SHP77 treated with DMSO at 0.1 percent for 48 hours (cell line): ENCODE results near the gene SLIT3.

Experiments used
- DNase-seq: peaks from one replicate; lab custom pipeline; 2025; lab: John Stamatoyannopoulos, UW

Gene SLIT3

DNA sequence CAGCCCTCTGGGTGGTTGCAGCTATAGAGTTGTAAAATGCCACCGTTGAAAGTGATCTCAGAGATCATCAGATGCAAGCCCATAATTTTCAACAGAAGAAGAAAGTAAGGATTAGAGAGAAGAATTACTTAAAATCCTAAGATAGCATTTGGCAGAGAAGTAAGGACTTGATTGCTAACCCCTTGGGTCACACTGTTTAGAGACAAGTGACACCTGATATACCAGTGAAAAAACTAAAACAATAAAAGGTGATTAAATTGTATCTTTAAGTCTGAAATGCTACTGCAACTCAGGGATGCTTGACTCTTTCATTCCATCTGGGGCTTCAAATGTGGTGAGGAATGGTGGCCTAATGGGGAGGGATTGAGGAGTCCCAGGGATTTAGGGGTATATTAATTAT is 440.9 kb downstream of the SLIT3 start:
- DNase-seq = no peak

DNA sequence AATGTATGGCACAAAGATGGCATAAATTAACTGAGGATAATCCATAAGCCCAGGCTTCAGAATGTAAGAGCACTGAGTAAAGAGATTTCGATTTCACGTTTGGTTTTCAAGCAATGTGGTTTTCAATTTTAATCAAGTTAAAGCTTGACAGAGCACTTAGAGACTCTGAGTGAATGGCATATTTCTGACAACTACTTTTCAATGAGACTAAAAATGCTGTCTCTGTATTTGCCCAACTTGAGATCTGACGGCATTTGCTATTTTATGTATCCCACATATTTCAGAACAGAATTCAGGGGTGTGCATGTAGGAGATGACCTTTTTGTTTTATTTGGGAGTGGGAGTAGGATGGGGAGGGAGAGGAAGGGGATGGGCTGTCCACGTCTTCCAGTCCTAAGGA is 441.5 kb downstream of the SLIT3 start:
- no peak for DNase-seq

DNA sequence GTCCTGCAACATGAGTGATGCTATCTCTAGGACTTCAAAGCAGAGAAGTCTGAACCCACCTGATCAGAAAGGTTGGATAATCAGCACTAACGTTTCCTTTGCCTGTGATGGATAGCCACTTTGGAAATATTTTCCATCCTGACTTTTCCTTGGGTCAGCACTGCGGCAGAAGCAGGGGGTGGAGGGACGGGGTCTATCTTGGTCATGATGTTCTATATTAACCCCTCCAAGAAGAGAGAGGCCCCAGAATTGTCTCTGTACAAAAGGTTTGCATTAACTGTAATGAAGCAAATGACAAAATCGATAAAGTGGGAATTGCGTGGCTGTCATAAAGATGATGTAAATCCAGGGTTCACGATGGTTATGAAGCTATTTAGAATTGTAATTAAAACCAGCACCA is 441.9 kb downstream of the SLIT3 start:
- DNase-seq = no peak

DNA sequence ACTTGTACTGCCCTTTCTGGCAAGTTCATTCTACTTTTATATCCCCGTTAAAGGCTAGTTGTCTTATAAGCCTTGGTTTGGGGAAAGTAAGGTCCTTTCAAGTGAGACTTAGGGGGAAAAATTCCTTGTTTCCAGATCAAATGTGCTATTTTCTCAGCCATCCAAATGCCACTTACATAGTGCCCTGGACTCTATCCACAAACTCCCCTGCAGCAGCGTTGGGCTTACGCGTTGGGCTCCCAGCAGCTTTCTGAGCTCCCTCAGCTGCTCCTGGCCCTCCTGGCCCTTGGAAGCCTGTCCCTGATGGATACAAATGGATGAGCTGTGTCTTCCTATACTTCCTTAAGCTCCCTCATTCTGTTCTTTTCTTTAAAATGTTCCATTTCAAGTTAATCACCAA is 442.6 kb downstream of the SLIT3 start:
- no peak for DNase-seq

DNA sequence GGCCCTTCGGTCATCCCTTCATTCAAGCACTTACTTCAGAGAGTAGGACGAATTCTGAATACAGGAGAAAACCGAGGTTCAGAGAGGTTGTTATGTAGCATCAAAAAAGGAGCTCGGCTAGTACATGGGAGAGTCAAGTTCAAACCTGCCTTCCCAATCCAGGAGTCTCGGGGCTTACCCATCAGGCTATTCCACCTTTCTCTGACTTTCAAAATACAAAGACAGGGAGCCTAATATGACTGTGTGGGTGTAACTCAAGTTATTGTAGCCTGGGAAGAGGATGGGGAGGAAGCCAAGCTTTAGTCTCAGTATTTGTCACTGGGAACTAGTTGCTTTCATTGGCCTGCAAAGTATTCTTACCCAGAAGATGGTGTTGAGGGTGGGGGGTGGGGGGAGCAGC is 447.0 kb downstream of the SLIT3 start:
- DNase-seq = no peak

DNA sequence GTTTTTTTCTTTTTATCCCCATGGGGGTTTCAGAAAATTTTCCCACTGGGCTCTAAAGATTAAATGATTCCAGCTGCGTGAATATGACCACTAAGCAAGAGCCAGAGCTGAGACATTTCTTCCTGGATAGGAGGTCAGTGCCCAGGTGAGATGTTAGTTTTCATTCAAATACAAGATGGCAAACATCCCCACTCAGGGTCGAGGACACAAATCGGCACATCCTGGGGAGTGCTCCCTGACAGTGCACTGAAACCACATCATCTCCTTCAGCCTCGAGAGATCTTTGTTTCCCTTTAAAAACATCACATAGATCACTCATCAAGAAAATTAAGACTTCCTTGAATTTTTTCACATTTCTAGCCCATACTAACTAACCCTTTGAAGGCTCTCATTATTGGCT is 448.6 kb downstream of the SLIT3 start:
- no peak for DNase-seq

DNA sequence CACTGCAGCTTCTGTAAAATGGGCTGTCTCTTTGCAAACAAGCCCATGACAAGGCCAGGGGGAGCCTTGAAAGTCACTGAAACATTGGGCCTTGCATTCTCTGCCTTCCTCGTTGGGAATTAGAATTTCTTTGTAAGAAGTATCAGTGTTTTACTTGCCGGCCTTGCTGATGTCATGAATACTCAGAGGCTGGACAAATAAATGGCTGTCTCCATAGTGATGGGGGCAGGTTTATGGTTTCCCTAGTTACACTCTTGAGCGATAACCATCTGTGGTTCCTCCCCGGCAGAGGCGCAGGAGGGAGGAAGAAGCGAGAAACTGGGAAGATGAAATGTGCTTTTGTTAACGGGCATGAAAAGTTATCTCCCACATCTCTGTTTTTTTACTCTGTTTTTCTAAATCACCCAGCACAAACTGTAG is 449.0 kb downstream of the SLIT3 start:
- DNase-seq = no peak

DNA sequence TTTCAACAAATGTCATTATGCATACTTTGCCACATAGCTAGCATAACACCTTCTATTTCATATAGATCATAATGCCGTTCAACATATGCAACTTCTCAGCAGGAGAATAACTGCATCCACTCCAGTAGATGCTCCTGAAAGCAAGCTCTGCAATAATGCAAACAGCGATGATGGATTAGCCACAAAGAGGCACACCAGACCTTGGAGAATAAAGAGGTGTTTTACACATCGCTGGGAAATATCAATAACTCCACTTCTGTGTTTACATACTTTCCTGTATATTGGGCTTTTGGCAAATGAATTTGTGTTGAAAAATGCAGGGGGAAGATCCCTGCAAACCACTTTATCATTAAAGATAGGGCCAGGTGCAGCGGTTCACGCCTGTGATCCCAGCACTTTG is 450.3 kb downstream of the SLIT3 start:
- DNase-seq = no peak

DNA sequence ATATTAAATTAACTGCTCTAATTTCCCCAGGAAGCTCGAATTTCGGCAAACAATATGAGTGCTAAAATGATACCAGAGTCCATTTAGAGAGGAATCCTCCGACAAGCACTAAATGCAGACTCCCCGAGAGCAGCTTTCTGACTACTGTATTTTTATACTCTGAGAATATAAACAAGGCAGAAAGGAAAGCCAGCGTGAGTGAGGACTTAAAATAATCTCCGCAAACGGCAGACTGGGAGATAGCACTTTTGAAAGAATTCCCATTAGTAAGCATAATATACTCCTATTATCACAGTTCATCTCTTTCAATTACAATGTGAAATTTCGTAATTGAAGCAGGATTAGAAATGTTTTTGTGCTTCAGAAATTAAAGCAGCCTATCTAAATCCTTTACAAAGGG is 452.4 kb downstream of the SLIT3 start:
- no peak for DNase-seq

DNA sequence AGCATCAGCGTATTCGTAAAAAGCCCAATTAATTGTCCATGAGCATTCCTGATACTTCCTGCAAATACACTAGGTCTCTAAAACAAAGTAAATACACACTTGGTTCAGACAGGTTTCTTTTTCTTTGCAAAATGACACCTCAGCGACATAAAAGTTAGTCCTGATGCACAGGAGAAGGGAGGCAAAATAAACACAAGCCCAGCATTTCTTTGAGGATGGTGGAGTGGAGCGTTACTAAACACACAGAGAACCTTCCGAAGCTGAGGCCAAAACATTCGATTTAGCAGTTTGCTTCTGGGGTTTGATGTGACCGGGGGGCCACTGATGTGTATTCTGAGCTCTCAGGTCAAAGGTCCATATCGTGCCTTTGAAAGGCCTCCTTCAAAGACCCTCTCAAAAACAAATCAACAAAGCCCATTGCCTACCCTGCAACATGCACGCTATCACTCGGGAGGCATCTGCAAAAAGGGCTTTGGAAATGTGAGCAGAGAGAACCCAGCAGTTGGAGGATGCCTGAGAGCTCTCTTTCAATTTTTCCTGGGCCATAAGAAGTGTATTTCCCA is 453.3 kb downstream of the SLIT3 start:
- no peak for DNase-seq

DNA sequence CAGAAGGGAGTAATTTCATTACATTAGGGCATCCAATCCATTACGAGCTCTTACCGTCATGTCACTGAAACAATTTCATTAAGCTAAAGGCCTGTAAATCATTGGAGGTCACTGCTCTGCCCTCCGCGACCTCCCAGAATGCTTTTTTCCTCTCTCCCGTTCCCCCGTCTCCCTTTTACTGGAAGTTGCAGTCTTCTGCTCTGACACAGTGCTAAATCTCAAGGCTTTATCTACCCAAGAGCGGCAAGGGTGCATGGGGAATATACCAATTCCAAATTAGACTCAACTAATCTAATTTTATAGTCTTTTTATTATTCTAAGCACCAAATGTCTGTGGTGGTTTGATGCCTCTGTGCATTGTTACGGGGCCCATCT is 456.0 kb downstream of the SLIT3 start:
- no peak for DNase-seq

DNA sequence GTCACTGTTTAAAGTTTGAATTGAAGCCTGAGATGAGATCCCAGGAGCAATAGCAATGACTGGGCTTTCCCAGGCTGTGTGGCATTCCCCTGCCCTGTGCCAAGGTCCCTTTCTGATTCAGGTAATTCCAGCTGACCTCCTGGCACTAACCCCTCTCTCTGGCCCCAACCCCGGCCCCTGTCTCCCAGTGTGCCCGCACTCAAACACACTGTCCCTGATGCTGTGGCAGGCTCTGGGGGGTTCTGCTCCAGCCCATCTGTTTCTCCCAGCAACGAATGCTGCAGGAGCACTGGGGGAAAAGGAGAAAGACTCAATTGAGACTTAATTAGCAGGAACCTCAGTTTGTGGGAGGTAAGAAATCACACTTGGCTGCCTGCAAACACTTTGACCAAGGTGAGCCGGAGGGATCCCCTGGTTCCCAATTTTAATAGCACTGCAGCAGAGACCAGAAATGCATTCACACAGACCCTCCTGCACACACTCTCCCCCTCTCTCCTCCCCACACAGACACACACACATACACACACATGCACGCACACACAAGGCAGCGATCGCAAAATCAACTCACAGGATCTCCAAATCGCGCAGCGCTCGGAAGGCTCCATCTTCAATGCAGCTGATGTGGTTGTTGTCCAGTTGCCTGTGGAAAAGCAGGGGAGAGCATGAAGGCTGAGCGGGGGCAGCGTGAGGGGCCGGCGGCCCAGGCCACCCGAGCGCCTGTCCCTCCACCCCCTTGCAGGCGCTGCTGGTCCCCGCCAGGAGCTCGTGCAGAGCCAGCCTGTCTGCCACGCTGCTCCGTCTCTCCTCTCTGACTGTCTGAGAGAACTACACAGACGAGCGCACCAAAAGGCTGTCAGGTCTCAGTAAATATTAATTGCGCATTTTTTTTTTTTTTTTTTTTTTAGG is 456.7 kb downstream of the SLIT3 start:
- DNase-seq = no peak

DNA sequence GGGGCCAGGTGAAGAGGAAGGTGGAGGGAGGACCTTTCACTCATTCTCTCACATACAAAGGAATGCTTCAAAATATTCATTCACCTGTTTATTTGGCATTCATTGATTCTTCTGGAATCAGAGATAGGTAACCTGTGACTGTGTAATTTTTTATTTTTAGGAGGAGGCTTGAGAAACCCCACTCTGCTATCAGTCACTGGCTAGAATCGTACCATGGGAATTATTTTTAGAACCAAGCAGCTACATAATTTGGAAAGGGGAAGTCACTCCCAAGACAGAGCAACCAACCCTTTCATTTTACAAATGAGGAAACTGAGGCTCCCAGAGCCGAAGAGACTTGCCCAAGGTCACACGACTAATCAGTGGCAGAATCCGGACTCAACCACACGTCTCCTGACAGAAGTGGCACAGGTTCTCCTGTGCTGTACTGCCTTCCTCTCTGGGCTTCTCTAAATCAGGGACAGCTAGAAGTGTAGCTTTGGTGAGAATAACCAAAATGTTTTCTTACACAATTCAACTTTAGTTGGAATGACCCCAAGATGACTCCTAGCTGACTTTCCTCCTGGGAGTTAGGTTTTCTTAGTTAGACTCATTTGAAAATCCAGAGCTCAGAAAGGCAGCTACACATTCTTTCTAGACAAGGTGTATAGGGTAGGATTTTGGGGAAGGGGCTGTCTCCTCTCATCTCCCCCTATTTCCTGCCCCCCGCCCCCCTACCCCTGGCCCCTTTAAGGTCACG is 457.5 kb downstream of the SLIT3 start:
- DNase-seq = no peak

DNA sequence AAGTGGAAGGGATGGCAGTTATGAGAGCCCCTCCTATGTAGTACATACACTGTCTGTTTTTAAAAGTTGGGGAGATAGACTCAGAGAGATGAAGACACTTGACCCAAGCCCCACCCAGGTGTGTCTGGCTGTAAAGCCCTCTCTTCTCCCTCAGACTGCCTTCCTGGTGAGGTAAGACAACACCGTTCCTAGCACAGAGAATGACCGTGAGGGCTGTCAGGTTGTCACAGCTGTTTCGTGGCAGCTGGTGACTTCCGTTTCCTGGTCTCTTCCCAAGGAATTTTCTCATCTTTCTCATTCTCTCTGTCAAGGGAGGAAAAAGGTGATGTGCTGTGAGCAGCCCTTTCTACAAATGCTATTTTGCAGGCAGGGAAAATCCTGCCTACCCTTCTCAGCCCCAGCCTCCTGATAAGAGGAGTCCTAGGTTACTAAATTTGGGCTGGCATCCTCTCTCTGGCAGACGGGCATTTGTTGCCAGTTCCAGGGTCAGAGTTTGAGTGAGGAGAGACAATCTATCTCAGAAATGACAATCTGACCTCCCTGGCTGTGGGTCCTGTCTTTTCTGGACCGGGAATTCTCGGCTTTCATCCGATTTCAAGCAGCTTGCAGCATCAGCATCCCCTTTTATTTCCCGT is 458.3 kb downstream of the SLIT3 start:
- DNase-seq = no peak

DNA sequence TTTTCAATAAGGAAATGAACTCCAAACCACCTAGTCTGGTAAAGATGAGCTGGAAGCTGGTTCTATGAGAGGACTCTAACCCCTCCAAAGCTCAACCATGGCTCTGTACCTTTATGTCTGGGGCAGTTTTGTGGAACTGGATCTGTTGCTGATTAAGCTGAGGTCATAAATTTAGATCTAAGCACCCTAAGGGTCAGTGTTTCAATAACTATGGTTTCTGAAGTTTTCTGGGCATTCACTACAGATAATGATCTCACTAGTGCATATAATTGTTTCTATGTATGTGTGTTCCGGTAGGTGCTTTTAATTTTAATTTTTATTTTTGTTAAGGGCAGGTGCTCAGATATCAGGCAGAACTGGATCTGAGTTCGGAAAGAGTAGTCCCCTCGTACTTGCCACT is 463.1 kb downstream of the SLIT3 start:
- DNase-seq = no peak

DNA sequence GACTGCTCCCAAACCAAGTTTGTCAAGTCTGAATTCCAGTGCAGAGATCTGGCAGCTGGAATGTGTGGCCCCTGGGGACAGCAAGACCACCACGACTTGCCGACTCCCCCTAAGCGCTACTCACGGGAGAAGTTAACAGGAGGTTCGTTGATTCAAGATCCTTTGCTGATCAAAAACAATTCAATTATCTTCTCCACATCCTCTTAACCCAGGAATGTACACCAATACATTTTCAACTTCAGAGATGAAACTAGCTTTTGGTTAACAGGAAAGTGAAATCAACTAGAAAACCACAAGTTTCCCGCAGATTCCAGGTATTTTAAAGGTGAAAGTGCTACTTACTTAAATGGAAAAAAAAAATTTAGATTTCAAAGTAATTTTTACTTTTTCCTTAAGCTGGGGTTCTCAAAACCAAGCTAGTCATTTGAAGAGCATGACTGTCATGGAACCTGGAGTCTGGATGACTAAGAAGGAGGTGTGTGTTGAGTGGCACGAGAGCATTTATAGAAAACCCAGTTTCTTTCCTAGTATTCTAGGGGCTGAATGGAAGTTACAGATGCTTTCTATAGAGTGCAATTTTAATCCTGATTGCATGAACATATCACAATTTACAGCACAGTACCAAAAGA is 464.2 kb downstream of the SLIT3 start:
- DNase-seq = no peak

DNA sequence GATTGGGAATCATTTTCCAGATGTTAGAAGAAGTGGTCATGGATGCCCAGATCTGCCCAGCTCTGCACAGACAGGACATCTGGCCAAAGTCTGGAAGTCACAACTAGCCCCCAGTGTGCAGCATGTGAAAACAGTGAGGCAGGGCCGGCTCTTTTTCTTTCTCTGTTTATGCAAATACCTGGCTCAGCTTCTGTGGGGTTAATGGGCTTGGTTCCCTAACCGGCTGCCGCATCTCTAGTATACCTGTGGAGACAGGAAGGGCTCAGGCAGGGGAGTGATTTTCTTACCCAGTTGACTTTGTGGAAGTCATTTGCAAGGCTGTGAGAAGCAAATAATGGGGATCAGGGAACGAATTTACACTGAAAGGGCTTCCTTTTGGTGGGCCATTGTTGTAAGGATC is 467.0 kb downstream of the SLIT3 start:
- DNase-seq = no peak

DNA sequence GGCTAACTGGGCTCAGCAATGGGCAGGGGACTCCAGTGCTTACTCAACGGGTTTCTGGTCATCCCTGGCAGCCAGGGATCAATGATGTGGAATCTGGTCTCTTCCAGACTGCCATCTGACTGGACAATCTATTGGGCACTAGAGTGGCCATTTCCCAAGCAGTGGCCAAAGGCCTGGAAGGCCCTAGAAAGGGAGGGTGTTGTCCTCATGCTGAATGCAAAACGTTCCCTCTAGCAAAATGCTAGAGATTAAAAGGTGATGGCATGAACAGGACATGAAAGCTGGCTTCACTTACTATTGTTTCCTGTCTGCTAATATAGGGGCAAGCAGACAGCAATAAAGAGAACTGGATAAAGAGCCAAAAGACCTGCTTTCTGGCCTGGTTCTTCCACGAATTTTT is 467.6 kb downstream of the SLIT3 start:
- DNase-seq = no peak

DNA sequence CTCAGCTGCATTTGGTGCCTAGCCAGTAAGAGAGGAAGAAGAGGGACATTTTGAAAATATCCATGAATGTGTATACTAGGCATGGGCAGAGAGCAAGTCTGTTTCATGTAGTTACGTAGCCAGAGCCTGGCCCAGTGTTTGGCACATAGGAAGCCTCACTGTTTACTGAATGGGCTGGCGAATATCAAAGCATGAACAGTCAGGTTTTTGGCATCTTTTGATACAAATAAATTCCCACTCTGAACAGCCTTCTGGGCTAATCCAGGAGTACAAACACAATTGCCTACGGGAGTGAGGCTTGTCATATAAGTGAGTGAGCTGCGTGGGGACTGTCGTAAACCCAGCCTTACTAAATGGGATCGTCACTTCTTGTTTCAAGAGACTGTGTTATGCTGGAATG is 468.6 kb downstream of the SLIT3 start:
- no peak for DNase-seq

DNA sequence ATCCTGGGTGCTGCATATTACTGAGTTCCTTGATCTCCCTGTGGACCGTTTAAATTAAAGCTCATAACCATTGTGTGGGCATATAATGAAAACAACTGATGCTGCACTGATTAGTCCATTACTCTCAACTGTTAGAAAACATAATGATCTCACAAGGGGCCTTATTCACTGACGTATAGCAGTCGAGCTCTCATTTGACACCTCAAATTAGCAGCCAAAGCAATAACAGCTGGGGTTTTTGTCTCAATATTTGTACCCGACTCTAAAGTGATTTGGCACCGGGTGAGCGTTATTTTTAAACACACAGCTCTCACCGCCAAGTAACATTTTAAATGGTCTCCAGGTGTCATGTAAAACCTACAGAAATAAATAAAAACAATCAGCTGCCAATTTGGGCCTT is 469.6 kb downstream of the SLIT3 start:
- no peak for DNase-seq

DNA sequence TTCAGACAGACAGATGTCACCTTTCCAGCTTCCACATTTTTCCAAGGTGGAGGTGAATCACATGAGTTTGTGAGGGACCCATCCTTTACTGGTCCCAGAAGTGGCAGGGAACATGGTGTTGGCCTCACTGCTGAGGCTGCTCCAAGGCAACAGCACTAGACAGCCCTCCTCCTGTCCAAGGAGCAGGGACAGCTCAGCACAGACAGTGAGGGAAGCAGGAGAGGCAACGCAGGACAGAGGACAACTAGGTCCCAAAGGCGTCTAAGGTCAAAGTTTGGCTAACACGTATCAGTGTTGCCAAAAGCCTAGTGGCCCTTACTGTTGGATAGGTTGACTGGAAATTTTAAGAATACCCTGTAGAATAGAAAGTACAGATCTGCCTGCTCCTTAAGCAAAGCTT is 470.1 kb downstream of the SLIT3 start:
- no peak for DNase-seq

DNA sequence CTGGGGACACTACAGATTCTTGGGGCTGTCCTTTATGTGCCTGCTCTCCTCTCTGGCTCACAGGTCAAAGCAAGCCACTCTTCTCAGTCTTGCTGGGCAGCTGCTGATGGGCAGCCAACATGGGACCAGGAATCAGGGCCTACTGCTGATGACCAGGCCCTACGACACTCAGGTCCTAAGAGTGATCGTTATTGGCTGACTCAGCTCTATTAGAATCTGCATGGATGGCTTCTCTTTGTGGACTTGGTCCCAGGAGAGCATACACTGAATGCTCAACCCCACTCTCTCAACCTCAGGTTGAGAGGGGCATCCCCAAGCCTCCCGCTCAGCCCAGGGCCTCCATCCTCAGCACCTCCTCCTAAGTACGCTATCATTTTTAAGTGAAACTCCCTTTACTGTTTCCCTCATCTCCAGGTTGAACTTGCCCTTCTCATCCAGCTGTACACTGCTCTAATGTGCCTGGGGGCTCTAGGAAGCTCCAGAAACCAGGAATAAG is 471.0 kb downstream of the SLIT3 start:
- no peak for DNase-seq
